OCI-LY1 (cell line): ENCODE data around the gene OPHN1.

Source experiments
- H2AFZ ChIP-seq: fragments of 200-600 bp; sonication (generic), shearing (Covaris generic); 2 replicates; pipeline ENCODE4 v1.6.0; 2014; ENCODE audit warnings: antibody characterized with exemption, mild to moderate bottlenecking, low read length
- H3F3A ChIP-seq: fragments of 200-600 bp; sonication (generic), shearing (Covaris generic); 2 replicates; pipeline ENCODE4 v1.6.0; 2014; ENCODE audit warnings: mild to moderate bottlenecking, antibody characterized with exemption, low read length, moderate library complexity; ENCODE audit not compliant: insufficient read depth
- H3K27ac ChIP-seq: fragments of 200-600 bp; sonication (generic); 2 replicates; pipeline ENCODE4 v1.5.1; 2014; ENCODE audit warnings: low read length, mixed run types, mild to moderate bottlenecking, low read depth; ENCODE audit not compliant: poor library complexity, severe bottlenecking
- H3K27me3 ChIP-seq: fragments of 200-600 bp; sonication (generic); 2 replicates; pipeline ENCODE4 v1.6.0; 2014; ENCODE audit warnings: antibody characterized with exemption, mild to moderate bottlenecking, low read length, moderate library complexity; ENCODE audit not compliant: insufficient read depth
- H3K36me3 ChIP-seq: fragments of 200-600 bp; sonication (generic); 2 replicates; pipeline ENCODE4 v1.6.1; 2014; ENCODE audit warnings: mild to moderate bottlenecking, antibody characterized with exemption, low read length, moderate library complexity, mixed read lengths; ENCODE audit not compliant: insufficient read depth
- H3K4me1 ChIP-seq: fragments of 200-600 bp; sonication (generic); 2 replicates; pipeline ENCODE4 v1.5.1; 2014; ENCODE audit warnings: mild to moderate bottlenecking, low read length, moderate library complexity; ENCODE audit not compliant: insufficient read depth, severe bottlenecking
- H3K4me2 ChIP-seq: fragments of 200-600 bp; sonication (generic), shearing (Covaris generic); 2 replicates; pipeline ENCODE4 v1.6.1; 2014; ENCODE audit warnings: low read length
- H3K4me3 ChIP-seq: fragments of 200-600 bp; sonication (generic); 2 replicates; pipeline ENCODE4 v1.5.1; 2014; ENCODE audit warnings: low read length, low read depth, mild to moderate bottlenecking, mixed read lengths; ENCODE audit not compliant: poor library complexity, severe bottlenecking
- H3K79me2 ChIP-seq: fragments of 200-600 bp; shearing (Covaris generic); 2 replicates; pipeline ENCODE4 v1.6.1; 2016; ENCODE audit warnings: mixed run types, low read length, mixed read lengths; ENCODE audit not compliant: insufficient read depth
- H3K9ac ChIP-seq: fragments of 200-600 bp; sonication (generic), shearing (Covaris generic); 2 replicates; pipeline ENCODE4 v1.6.1; 2014; ENCODE audit warnings: mild to moderate bottlenecking, low read length, mixed read lengths
- H3K9me2 ChIP-seq: fragments of 200-600 bp; sonication (generic), shearing (Covaris generic); 2 replicates; pipeline ENCODE4 v1.6.1; 2014; ENCODE audit warnings: low read depth, mild to moderate bottlenecking, low read length, mixed read lengths
- H3K9me3 ChIP-seq: fragments of 200-600 bp; shearing (Covaris generic); 2 replicates; pipeline ENCODE4 v1.6.1; 2014; ENCODE audit warnings: low read length, mixed read lengths
- H4K20me1 ChIP-seq: fragments of 200-600 bp; sonication (generic), shearing (Covaris generic); 2 replicates; pipeline ENCODE4 v1.6.0; 2016; ENCODE audit warnings: mild to moderate bottlenecking, low read length; ENCODE audit not compliant: insufficient read depth
- EZH2 ChIP-seq: fragments of 200-600 bp; sonication (generic), shearing (Covaris generic); IDR thresholded peaks from 2 replicates; pipeline ENCODE4 v1.8.0; 2017; ENCODE audit warnings: borderline replicate concordance, mixed run types, mild to moderate bottlenecking, antibody characterized with exemption, low read length, moderate library complexity, mixed read lengths
- TF ChIP-seq, protein P1 (sequence below): fragments of 200-600 bp; sonication (generic), shearing (Covaris generic); IDR thresholded peaks from 2 replicates; pipeline ENCODE4 v1.5.1; 2017; ENCODE audit warnings: mild to moderate bottlenecking, antibody characterized with exemption, low read length, moderate library complexity, mixed read lengths

The OPHN1 gene

DNA sequence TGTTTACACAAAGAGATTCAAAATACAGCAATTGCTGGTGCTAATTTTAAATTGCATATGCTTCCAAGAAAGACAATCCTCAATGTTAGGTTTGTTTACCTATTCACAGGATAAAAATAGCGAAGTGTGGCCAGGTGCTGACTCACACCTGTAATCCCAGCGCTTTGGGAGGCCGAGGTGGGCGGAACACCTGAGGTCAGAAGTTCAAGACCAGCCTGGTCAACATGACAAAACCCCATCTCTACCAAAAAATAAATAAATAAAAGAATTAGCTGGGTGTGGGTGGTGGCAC lies 77.7 kb downstream of the OPHN1 start:
- H3K9me2 ChIP-seq, result no peaks in the 10 kb centered on the region
- no peaks in the 10 kb centered on the region for H3K36me3 ChIP-seq
- H3K27me3 ChIP-seq, result no peaks in the 10 kb centered on the region
- no peaks in the 10 kb centered on the region for H3K4me1 ChIP-seq
- no peaks in the 10 kb centered on the region for H3K79me2 ChIP-seq
- H3K4me2 ChIP-seq, result no peak overlapping the region
- H3F3A ChIP-seq, result no peaks in the 10 kb centered on the region
- no peak overlapping the region for H2AFZ ChIP-seq
- no peak overlapping the region for H3K9ac ChIP-seq
- no peak overlapping the region for H3K4me3 ChIP-seq
- H3K9me3 ChIP-seq, result no peaks in the 10 kb centered on the region
- TF ChIP-seq EZH2, result no peak
- TF ChIP-seq, protein P1, sequence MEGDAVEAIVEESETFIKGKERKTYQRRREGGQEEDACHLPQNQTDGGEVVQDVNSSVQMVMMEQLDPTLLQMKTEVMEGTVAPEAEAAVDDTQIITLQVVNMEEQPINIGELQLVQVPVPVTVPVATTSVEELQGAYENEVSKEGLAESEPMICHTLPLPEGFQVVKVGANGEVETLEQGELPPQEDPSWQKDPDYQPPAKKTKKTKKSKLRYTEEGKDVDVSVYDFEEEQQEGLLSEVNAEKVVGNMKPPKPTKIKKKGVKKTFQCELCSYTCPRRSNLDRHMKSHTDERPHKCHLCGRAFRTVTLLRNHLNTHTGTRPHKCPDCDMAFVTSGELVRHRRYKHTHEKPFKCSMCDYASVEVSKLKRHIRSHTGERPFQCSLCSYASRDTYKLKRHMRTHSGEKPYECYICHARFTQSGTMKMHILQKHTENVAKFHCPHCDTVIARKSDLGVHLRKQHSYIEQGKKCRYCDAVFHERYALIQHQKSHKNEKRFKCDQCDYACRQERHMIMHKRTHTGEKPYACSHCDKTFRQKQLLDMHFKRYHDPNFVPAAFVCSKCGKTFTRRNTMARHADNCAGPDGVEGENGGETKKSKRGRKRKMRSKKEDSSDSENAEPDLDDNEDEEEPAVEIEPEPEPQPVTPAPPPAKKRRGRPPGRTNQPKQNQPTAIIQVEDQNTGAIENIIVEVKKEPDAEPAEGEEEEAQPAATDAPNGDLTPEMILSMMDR, result no peak
- no peaks in the 10 kb centered on the region for H4K20me1 ChIP-seq
- no peak overlapping the region for H3K27ac ChIP-seq

DNA sequence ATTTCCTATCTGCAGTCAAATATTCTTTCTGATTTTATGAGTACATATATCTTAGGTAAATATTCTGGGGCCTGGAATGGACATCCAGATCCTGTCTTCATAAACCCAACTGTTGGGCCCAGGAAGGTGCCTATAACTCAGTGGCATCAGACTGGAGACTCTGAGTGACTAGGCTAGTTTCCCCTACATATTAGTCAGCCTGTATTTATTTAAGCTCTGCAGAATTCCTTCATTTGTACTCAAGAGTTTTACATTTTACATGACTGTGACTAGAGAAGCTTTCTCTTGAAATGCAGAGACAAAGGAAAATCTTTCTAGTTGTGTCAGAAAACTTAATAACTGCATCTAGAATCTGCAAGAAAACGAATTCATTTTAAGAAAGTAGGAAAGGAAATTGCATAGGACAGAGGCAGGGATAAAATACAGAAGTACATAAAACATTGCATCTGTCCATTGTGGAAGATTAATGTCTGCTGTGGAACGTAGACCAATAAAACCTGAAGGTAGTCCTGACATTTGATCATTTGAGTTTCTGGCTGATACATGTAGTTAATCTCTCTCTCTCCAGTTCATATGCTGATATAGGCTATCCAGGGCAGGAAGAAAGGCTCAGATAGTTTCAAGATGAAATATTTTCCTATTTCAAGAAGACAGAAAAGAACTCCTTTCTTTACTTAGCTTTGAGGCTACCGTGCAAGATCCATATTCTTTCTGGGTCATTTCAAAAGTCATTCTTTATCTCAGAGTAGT lies 78.2 kb downstream of the OPHN1 start:
- H3K4me3 ChIP-seq, result no peak overlapping the region
- no peaks in the 10 kb centered on the region for H3K36me3 ChIP-seq
- no peak overlapping the region for H3K27ac ChIP-seq
- H4K20me1 ChIP-seq, result no peaks in the 10 kb centered on the region
- TF ChIP-seq, protein P1, result no peak
- TF ChIP-seq EZH2, result no peak
- no peaks in the 10 kb centered on the region for H3K27me3 ChIP-seq
- no peak overlapping the region for H3K4me2 ChIP-seq
- no peaks in the 10 kb centered on the region for H3K9me2 ChIP-seq
- no peaks in the 10 kb centered on the region for H3K79me2 ChIP-seq
- no peaks in the 10 kb centered on the region for H3F3A ChIP-seq
- H3K9ac ChIP-seq, result no peak overlapping the region
- H3K9me3 ChIP-seq, result no peaks in the 10 kb centered on the region
- no peaks in the 10 kb centered on the region for H3K4me1 ChIP-seq
- no peak overlapping the region for H2AFZ ChIP-seq

DNA sequence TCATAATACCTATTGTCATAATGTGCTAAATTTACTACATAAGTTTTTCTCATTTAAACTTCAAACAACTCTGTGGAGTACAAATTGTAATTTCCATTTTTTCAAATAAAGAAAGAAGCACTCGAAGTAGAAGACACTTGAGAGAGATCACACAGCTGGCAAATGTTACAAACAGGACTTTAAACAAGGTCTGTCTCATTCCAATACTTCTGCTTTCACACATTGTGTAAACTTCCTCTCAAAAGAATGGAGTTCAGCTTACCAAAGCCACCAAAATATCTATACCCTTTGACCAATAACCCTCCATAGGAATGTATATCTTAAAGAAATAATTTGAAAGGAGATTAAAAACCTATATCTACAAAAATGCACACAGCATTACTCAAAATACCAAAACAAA lies 88.3 kb downstream of the OPHN1 start:
- Histone ChIP-seq H3K36me3 (no peaks in the 10 kb centered on the region), H3F3A (no peaks in the 10 kb centered on the region), H2AFZ (no peak overlapping the region), H3K79me2 (no peaks in the 10 kb centered on the region), H3K9me2 (no peaks in the 10 kb centered on the region), H3K4me2 (no peak overlapping the region), H3K9me3 (no peaks in the 10 kb centered on the region), H3K27me3 (no peaks in the 10 kb centered on the region), H3K4me1 (no peaks in the 10 kb centered on the region), H4K20me1 (no peaks in the 10 kb centered on the region), H3K4me3 (no peak overlapping the region), H3K27ac (no peak overlapping the region), H3K9ac (no peak overlapping the region)
- TF ChIP-seq, protein P1, result no peak
- no peak for TF ChIP-seq EZH2
